Measurements from ENCODE around the gene HLF.

Gene HLF

GRCh38 chr17:55334881-55335540 is 70.3 kb downstream of the HLF start:
- DNase-seq, result no peak

- no peak for DNase-seq
Observed at GRCh38 chr17:55335625-55336024, 70.9 kb downstream of the HLF start.

- DNase-seq, result no peak
Observed at GRCh38 chr17:55336426-55336825, 71.7 kb downstream of the HLF start.

GRCh38 chr17:55340176-55340575 is 75.4 kb downstream of the HLF start:
- no peak for DNase-seq

- no peak for DNase-seq
Observed at GRCh38 chr17:55340686-55341085, 75.9 kb downstream of the HLF start.

GRCh38 chr17:55341432-55341831 is 76.7 kb downstream of the HLF start:
- no peak for DNase-seq

GRCh38 chr17:55342800-55343585 is 78.2 kb downstream of the HLF start:
- no peak for DNase-seq

- DNase-seq, result no peak
Observed at GRCh38 chr17:55343900-55344513, 79.2 kb downstream of the HLF start.

GRCh38 chr17:55344514-55344997 is 79.8 kb downstream of the HLF start:
- DNase-seq, result no peak

GRCh38 chr17:55345132-55345531 is 80.4 kb downstream of the HLF start:
- no peak for DNase-seq

- no peak for DNase-seq
Observed at GRCh38 chr17:55346658-55347057, 81.9 kb downstream of the HLF start.

GRCh38 chr17:55347341-55347740 is 82.6 kb downstream of the HLF start:
- DNase-seq, result no peak

- DNase-seq, result peak; percentile 82 to 91
Observed at GRCh38 chr17:55348749-55349354, 84.1 kb downstream of the HLF start.

GRCh38 chr17:55350825-55351205 is 86.1 kb downstream of the HLF start:
- no peak for DNase-seq

- DNase-seq, result no peak
Observed at GRCh38 chr17:55351226-55351625, 86.5 kb downstream of the HLF start.

- DNase-seq, result no peak
Observed at GRCh38 chr17:55354010-55354409, 89.2 kb downstream of the HLF start.

GRCh38 chr17:55354941-55355340 is 90.2 kb downstream of the HLF start:
- no peak for DNase-seq

GRCh38 chr17:55356434-55357328 is 91.9 kb downstream of the HLF start:
- DNase-seq, result peak; percentile 89 to 95

GRCh38 chr17:55360971-55361370 is 96.2 kb downstream of the HLF start:
- DNase-seq, result no peak

GRCh38 chr17:55363033-55363432 is 98.3 kb downstream of the HLF start:
- DNase-seq, result no peak

- no peak for DNase-seq
Observed at GRCh38 chr17:55366020-55366481, 101.3 kb downstream of the HLF start.

GRCh38 chr17:55368706-55369105 is 103.9 kb downstream of the HLF start:
- DNase-seq, result no peak

All from Kasumi-1 (cell line).